HepG2 (cell line): Measurements from ENCODE around the gene SMPX.

ENCODE experiments used
- GABPA ChIP-seq, 2 experiments: IDR thresholded peaks; 2 replicates each; pipeline ENCODE4 v1.6.1; 2011 to 2016; ENCODE audit warnings: low read depth in 2 of 2, low read length in 1 of 2, missing biosample characterization in 1 of 2, missing genetic modification characterization in 1 of 2
- HMG20B ChIP-seq: conservative IDR thresholded peaks from 2 replicates; pipeline ENCODE4 v1.6.1; 2016; ENCODE audit warnings: missing genetic modification reagents, missing compliant biosample characterization
- KDM1A ChIP-seq: IDR thresholded peaks from 2 replicates; pipeline ENCODE4 v1.6.1; 2016; ENCODE audit warnings: missing compliant biosample characterization
- POLR2A ChIP-seq, 2 experiments: IDR thresholded peaks; 2 replicates each; pipeline ENCODE4 v1.6.1; 2011; ENCODE audit warnings: low read depth in 2 of 2, low read length in 2 of 2, mild to moderate bottlenecking in 1 of 2, moderate library complexity in 1 of 2; ENCODE audit not compliant: insufficient read depth in 1 of 2
- POLR2AphosphoS5 ChIP-seq: IDR thresholded peaks from 2 replicates; pipeline ENCODE4 v1.6.1; 2012; ENCODE audit warnings: low read depth, low read length
- TOPORS ChIP-seq: sonication (generic); formaldehyde crosslinking; IDR thresholded peaks from 2 replicates; pipeline ENCODE4 v1.8.0; 2023; ENCODE audit warnings: mild to moderate bottlenecking, missing genetic modification reagents
- ZNF775 ChIP-seq: sonication (generic); formaldehyde crosslinking; IDR thresholded peaks from 2 replicates; pipeline ENCODE4 v1.4.0; 2020; ENCODE audit warnings: missing genetic modification reagents, mild to moderate bottlenecking, moderate library complexity, borderline replicate concordance
- TF ChIP-seq, protein P1 (sequence below): sonication (generic); formaldehyde crosslinking; IDR thresholded peaks from 2 replicates; pipeline ENCODE4 v1.4.0; 2020; ENCODE audit warnings: missing genetic modification reagents
- TF ChIP-seq, protein P2 (sequence below): sonication (generic); formaldehyde crosslinking; IDR thresholded peaks from 2 replicates; pipeline ENCODE4 v1.5.0; 2020; ENCODE audit warnings: mild to moderate bottlenecking, missing genetic modification reagents, moderate library complexity
- TF ChIP-seq, protein P3 (sequence below): sonication (generic); formaldehyde crosslinking; IDR thresholded peaks from 2 replicates; pipeline ENCODE4 v1.4.0; 2020; ENCODE audit warnings: missing genetic modification reagents
- TF ChIP-seq, protein P4 (sequence below): sonication (generic); formaldehyde crosslinking; conservative IDR thresholded peaks from 2 replicates; pipeline ENCODE4 v1.8.1; 2023; ENCODE audit warnings: missing genetic modification reagents
- TF ChIP-seq, protein P5 (sequence below): sonication (generic); formaldehyde crosslinking; IDR thresholded peaks from 2 replicates; pipeline ENCODE4 v1.4.0; 2020; ENCODE audit warnings: mild to moderate bottlenecking, missing genetic modification reagents

DNA sequence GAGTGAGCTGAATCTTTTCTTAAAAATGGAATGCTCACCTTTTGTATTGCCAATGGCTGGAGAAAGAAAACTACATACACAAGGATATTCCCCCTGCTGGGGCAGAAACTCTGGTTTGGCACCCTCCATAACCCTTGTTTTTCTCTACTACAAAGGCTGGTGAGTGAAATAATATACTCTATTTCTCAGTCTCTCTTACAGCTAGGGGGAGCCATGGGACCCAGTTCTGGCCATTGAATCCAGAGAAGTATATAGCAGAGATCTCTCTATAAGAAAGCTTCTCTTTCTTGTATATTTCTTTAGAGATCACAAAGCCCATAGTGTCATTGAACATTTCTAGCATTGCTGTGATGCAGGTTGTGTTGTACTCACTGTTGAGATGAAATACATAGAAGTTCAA, 49.8 kb downstream of the SMPX start:
- TF ChIP-seq, protein P1, sequence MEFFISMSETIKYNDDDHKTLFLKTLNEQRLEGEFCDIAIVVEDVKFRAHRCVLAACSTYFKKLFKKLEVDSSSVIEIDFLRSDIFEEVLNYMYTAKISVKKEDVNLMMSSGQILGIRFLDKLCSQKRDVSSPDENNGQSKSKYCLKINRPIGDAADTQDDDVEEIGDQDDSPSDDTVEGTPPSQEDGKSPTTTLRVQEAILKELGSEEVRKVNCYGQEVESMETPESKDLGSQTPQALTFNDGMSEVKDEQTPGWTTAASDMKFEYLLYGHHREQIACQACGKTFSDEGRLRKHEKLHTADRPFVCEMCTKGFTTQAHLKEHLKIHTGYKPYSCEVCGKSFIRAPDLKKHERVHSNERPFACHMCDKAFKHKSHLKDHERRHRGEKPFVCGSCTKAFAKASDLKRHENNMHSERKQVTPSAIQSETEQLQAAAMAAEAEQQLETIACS: no peak
- no peak for TF ChIP-seq KDM1A (CRISPR knock-in tag)
- TF ChIP-seq, protein P2, sequence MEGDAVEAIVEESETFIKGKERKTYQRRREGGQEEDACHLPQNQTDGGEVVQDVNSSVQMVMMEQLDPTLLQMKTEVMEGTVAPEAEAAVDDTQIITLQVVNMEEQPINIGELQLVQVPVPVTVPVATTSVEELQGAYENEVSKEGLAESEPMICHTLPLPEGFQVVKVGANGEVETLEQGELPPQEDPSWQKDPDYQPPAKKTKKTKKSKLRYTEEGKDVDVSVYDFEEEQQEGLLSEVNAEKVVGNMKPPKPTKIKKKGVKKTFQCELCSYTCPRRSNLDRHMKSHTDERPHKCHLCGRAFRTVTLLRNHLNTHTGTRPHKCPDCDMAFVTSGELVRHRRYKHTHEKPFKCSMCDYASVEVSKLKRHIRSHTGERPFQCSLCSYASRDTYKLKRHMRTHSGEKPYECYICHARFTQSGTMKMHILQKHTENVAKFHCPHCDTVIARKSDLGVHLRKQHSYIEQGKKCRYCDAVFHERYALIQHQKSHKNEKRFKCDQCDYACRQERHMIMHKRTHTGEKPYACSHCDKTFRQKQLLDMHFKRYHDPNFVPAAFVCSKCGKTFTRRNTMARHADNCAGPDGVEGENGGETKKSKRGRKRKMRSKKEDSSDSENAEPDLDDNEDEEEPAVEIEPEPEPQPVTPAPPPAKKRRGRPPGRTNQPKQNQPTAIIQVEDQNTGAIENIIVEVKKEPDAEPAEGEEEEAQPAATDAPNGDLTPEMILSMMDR (CRISPR knock-in tag): peak; percentile 39
- TF ChIP-seq, protein P3, sequence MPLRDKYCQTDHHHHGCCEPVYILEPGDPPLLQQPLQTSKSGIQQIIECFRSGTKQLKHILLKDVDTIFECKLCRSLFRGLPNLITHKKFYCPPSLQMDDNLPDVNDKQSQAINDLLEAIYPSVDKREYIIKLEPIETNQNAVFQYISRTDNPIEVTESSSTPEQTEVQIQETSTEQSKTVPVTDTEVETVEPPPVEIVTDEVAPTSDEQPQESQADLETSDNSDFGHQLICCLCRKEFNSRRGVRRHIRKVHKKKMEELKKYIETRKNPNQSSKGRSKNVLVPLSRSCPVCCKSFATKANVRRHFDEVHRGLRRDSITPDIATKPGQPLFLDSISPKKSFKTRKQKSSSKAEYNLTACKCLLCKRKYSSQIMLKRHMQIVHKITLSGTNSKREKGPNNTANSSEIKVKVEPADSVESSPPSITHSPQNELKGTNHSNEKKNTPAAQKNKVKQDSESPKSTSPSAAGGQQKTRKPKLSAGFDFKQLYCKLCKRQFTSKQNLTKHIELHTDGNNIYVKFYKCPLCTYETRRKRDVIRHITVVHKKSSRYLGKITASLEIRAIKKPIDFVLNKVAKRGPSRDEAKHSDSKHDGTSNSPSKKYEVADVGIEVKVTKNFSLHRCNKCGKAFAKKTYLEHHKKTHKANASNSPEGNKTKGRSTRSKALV (CRISPR knock-in tag): no peak
- TF ChIP-seq POLR2A (IDR thresholded peaks at IDR 0.05; ENCODE audit: insufficient read depth in 1 of 2, low read depth in 2 of 2, low read length in 2 of 2): no peak
- TF ChIP-seq GABPA (IDR thresholded peaks at IDR 0.05; ENCODE audit: low read depth, low read length): no peak
- no peak for TF ChIP-seq GABPA (CRISPR knock-in tag; IDR thresholded peaks at IDR 0.05; ENCODE audit: low read depth)
- TF ChIP-seq, protein P4, sequence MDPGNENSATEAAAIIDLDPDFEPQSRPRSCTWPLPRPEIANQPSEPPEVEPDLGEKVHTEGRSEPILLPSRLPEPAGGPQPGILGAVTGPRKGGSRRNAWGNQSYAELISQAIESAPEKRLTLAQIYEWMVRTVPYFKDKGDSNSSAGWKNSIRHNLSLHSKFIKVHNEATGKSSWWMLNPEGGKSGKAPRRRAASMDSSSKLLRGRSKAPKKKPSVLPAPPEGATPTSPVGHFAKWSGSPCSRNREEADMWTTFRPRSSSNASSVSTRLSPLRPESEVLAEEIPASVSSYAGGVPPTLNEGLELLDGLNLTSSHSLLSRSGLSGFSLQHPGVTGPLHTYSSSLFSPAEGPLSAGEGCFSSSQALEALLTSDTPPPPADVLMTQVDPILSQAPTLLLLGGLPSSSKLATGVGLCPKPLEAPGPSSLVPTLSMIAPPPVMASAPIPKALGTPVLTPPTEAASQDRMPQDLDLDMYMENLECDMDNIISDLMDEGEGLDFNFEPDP: no peak
- no peak for TF ChIP-seq HMG20B
- TF ChIP-seq TOPORS (CRISPR knock-in tag): no peak
- no peak for TF ChIP-seq POLR2AphosphoS5
- no peak for TF ChIP-seq ZNF775 (CRISPR knock-in tag)
- TF ChIP-seq, protein P5, sequence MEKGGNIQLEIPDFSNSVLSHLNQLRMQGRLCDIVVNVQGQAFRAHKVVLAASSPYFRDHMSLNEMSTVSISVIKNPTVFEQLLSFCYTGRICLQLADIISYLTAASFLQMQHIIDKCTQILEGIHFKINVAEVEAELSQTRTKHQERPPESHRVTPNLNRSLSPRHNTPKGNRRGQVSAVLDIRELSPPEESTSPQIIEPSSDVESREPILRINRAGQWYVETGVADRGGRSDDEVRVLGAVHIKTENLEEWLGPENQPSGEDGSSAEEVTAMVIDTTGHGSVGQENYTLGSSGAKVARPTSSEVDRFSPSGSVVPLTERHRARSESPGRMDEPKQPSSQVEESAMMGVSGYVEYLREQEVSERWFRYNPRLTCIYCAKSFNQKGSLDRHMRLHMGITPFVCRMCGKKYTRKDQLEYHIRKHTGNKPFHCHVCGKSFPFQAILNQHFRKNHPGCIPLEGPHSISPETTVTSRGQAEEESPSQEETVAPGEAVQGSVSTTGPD (CRISPR knock-in tag): no peak
